Activated CD8-positive, alpha-beta memory T cell treated with anti-CD3 and anti-CD28 coated beads for 1 hour (primary cell): ENCODE results near the gene VRK3.
A peak's percentile ranks its signal among the peaks of the same experiment; 100 is the strongest.
"Not testable (repeated sequence)": the region's sequence is repeated elsewhere in the genome, so short reads cannot be mapped to it uniquely, and the experiment has no call there.

ENCODE experiments used
- DNase-seq, 2 donors: peaks; one replicate each; pipeline ENCODE4 v3.0.0-alpha.2; 2020; ENCODE audit warnings: low read depth in 1 of 2; ENCODE audit errors: extremely low read depth in 1 of 2

Gene VRK3

DNA sequence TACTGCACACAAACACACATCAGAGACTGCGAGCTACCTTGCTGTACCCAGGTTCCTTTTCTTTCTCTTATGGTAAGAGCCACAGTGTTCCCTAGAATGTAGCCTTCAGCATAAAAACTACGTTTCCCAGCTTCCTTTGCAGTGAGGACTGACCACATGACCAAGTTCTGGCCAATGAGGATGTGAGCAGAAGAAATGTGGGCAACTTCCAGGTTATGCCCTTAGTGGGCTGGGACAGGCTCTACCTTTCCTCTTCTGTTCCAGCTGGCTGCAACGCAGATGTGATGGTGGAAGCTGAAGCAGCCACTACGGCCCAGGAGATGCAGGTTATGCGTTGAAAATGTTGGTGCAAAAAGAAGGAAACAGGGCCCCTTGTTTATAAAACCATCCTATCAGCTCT, 27.5 kb downstream of the VRK3 start:
- DNase-seq = no peak

DNA sequence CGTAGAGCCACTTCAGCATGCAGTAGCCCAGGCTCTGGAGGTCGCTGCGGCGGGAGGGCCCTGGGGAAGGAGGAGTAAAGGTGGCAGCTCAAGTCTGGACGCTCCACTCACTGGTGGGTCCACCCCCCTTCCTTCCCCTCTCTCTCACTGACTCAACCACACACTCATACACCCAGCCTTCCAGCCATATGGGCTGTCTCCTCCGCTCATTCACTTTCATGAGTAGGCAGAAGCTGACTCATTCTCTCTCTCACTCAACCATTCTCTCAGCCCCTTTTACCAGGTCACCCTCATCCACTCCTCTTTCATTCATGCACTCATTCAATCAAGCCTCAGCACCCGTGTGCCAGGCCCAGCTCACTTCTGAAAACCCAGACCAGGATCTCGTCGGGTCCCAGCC, 36.7 kb downstream of the VRK3 start:
- DNase-seq = no peak

- DNase-seq = no peak
These were observed 37.2 kb downstream of the VRK3 start for GRCh38 chr19:49988007-49988406.

GRCh38 chr19:49987159-49987698, 37.9 kb downstream of the VRK3 start:
- peak; percentile 52 to 53 for DNase-seq

DNA sequence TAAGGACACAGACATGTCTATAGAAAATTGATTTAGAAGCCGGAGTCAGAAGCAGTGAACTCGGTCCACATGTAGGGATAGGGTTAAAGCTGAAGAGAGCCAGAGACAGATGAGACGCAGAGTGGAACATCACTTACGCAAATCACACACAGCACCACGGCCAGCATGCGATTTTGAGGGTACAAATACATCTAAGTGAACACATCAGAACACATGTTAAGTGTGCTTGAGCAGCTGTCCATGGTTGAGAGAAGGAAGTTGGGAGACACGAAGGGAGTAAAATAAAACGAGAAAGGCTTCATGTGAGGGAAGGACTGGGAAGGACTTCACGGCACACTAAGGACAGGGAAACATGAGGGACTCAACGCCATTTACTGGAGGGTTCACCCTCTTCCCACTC, 38.8 kb downstream of the VRK3 start:
- no peak for DNase-seq

DNA sequence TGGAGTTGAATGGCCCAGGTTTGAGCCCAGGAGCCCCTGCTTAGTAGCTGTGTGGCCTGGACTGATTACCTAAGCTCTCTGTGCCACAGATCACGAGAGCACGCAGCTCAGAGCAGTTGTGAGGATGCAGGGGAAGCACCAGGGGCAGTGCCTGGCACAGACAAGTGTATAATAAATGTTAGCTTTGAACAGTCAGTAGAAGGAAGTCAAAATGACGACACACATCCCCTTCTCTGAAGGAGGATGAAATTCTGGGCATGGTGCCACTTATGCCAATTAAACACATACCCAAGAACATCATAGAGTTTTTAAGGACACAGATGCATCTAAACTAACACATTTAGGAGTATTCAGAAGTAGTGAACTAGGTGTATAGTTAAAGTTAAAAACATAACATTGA, 39.3 kb downstream of the VRK3 start:
- no peak for DNase-seq

DNA sequence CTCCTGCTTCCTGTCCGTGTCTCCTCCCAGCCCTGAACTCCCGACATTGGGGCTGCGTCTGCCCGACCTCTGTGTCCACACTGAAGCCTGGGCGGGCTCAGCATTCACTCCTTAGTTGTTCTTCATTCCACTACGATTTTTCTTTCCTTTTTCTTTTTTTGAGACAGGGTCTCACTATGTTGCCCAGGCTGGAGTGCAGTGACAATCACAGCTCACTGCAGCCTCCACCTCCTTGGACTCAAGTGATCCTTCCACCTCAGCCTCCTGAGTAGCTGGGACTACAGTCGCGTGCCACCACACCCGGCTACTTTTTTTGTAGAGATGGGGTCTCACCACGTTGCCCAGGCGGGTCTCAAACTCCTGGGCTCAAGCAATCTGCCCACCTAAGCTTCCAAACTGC, 40.7 kb downstream of the VRK3 start:
- DNase-seq = no peak

GRCh38 chr19:49983645-49984229, 41.4 kb downstream of the VRK3 start:
- DNase-seq = peak; percentile 45 to 72

DNA sequence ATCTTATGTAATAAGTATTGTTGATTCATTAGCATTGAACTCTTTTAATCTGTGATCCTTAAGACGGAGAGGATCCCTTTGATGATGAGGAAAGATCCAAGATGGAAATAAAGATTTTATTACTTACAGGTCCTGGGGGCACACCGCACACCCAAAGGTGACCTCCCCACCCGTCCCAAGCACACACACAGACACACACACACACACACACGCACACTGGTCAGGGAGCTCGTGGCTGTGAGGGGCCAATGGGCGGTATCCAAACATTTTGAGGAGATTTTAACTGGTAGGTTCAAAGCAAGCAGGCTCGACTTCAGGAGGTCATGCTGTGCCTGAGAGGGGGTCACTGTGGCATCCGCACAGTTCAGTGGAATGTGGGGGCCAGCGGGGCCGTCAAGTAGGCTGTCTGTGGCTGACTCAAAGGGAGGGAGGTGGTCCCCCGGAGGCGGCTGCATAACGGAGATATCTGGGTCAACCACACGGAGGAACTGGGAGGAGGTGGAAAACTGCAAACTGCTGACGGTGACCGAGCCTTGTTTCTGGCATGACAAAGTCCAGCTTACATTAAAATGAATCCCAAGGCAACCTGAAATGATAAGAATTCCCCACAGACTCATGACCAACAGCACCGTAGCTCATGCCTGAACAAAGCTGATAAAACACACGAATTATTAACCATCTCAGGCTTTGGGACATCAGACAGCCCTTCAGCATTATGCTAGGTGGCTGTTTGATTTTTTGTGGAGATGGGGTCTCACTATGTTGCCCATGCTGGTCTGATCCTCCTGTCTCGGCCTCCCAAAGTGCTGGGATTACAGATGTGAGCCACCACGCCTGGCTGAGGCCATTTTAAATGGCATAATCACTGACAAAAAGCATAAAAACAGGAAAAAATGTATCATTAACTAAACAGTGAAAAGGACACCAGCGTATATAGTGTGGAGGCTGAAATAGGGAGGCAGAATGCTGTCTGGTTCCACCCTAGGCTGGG, 43.3 kb downstream of the VRK3 start:
- no peak for DNase-seq

DNA sequence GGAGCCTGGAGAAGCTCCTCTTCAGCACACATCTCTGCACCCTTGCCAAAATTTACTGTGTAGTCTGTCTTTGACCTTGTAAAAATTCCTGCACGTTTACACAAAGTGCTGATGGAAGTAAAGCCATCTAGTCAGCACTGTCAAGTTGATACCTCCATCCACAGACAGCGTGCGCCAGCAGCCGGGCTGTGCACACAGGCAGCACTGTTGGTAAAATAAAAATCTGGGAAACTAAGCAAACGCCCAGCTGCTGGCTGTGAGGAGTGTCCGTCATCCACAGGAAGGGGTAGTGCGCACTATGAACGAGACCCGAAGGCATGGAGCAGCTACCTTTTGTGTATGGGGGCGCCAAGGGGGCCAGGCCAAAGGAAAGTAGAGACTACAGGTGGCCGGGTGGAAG, 46.8 kb downstream of the VRK3 start:
- no peak for DNase-seq

GRCh38 chr19:49977881-49978280, 47.3 kb downstream of the VRK3 start:
- no peak for DNase-seq

- DNase-seq = no peak
These were observed 48.1 kb downstream of the VRK3 start for GRCh38 chr19:49977076-49977475.

DNA sequence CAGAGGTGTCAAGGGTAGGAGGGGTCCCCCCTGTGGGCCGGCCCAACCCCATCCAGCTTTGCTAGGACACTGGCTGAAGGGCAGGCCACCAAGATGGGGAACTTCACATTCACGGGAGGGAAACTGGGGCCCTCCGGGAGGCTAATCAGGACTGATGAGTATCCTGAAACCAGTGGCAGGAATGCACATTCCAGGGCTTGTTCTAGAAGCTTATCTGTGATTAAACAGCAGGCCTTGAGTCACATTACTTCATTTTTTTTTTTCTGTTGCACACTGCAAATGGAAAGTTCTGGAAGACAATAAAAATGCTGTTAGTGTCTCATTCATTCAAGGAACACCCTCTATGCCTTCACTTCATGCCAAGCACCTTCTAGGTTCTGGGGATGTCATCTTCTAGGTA, 48.7 kb downstream of the VRK3 start:
- DNase-seq = no peak

- no peak for DNase-seq
These were observed 50.1 kb downstream of the VRK3 start for GRCh38 chr19:49975051-49975450.

GRCh38 chr19:49973987-49974386, 51.2 kb downstream of the VRK3 start:
- DNase-seq = no peak

DNA sequence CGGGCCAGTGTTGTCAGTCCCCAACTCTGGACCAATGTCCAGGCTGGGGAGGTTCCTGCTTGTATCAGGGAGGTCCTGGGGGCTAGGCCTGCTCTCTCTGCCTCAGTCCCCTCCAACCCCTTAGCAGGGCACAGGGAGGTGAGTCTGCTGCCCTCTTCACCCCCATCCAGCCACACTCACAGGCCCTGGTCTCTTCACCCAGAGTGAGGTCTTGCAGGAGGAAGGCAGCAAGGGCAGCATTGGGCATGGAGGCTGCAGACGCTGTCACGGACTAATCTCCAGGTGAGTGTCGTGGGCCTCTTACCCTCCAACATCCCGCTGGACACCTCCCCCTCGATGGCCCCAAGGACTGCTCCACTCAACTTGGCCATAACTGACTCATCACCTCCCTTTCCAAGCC, 52.3 kb downstream of the VRK3 start:
- DNase-seq = no peak

GRCh38 chr19:49971991-49972411, 53.2 kb downstream of the VRK3 start:
- no peak for DNase-seq

GRCh38 chr19:49969355-49969754, 55.8 kb downstream of the VRK3 start:
- not testable (repeated sequence) for DNase-seq

- no peak for DNase-seq
These were observed 56.8 kb downstream of the VRK3 start for GRCh38 chr19:49968279-49968922.

GRCh38 chr19:49960980-49961379, 64.2 kb downstream of the VRK3 start, which contains the start of gene SIGLEC11:
Gene SIGLEC11, minus strand, starts transcription at chr19:49961172. Its CDS starts 91 bp downstream, at chr19:49961081.
- DNase-seq = not testable (repeated sequence)

GRCh38 chr19:49959892-49960291, 65.3 kb downstream of the VRK3 start:
- not testable (repeated sequence) for DNase-seq
